DND-41 (cell line): ENCODE data around the gene URB1.
A peak's percentile ranks its signal among the peaks of the same experiment; 100 is the strongest.
"Not testable (repeated sequence)": the region's sequence is repeated elsewhere in the genome, so short reads cannot be mapped to it uniquely, and the experiment has no call there.

Experiments
- ATAC-seq: fragments of 200-7000 bp; cut with Tn5 transposase; 3 replicates; pipeline ENCODE4 v1.9.1; 2021; ENCODE audit warnings: low read depth; ENCODE audit not compliant: insufficient read depth
- DNase-seq: peaks from one replicate; pipeline ENCODE4 v3.0.0-alpha.2; 2020
- H2AFZ ChIP-seq: 2 replicates; pipeline ENCODE4 v1.6.0; 2012; ENCODE audit warnings: low read depth, low read length
- H3K27ac ChIP-seq: 2 replicates; pipeline ENCODE4 v1.5.1; 2012; ENCODE audit warnings: low read length, inconsistent platforms
- H3K27me3 ChIP-seq: fragments of 200-600 bp; sonication (generic); 2 replicates; pipeline ENCODE4 v1.6.0; 2012; ENCODE audit warnings: low read length, mild to moderate bottlenecking, inconsistent platforms; ENCODE audit not compliant: insufficient read depth, poor library complexity
- H3K36me3 ChIP-seq: 2 replicates; pipeline ENCODE4 v1.5.1; 2012; ENCODE audit warnings: low read length, inconsistent platforms; ENCODE audit not compliant: insufficient read depth
- H3K4me1 ChIP-seq: 2 replicates; pipeline ENCODE4 v1.5.1; 2012; ENCODE audit warnings: mild to moderate bottlenecking, low read length; ENCODE audit not compliant: insufficient read depth
- H3K4me2 ChIP-seq: 2 replicates; pipeline ENCODE4 v1.6.0; 2012; ENCODE audit warnings: mild to moderate bottlenecking, moderate library complexity, low read length, inconsistent platforms; ENCODE audit not compliant: insufficient read depth
- H3K4me3 ChIP-seq, 2 experiments: fragments of 200-600 bp in 1 of 2; shearing (Covaris generic) in 1 of 2; 2 replicates each; pipeline ENCODE4 v1.5.1; 2012 to 2016; ENCODE audit warnings: inconsistent platforms in 2 of 2, low read length in 2 of 2, mild to moderate bottlenecking in 2 of 2, low read depth in 1 of 2, moderate library complexity in 1 of 2
- H3K79me2 ChIP-seq: 2 replicates; pipeline ENCODE4 v1.6.0; 2012; ENCODE audit warnings: low read length, inconsistent platforms; ENCODE audit not compliant: insufficient read depth
- H3K9ac ChIP-seq: 2 replicates; pipeline ENCODE4 v1.6.0; 2012; ENCODE audit warnings: low read depth, mild to moderate bottlenecking, inconsistent platforms, low read length, moderate library complexity
- H3K9me3 ChIP-seq: 2 replicates; pipeline ENCODE4 v1.5.1; 2012; ENCODE audit warnings: low read length, moderate library complexity, mild to moderate bottlenecking, inconsistent platforms; ENCODE audit not compliant: insufficient read depth, severe bottlenecking
- H4K20me1 ChIP-seq: 2 replicates; pipeline ENCODE4 v1.6.0; 2012; ENCODE audit warnings: low read length; ENCODE audit not compliant: insufficient read depth
- CTCF ChIP-seq: IDR thresholded peaks from 2 replicates; pipeline ENCODE4 v1.5.1; 2012; ENCODE audit warnings: borderline replicate concordance, low read length, moderate library complexity, mild to moderate bottlenecking; ENCODE audit not compliant: poor library complexity, severe bottlenecking; ENCODE audit errors: extremely low read depth
- EZH2 ChIP-seq: IDR thresholded peaks from 3 replicates; pipeline ENCODE4 v1.6.1; 2012; ENCODE audit warnings: borderline replicate concordance, low read depth, mild to moderate bottlenecking, moderate library complexity, low read length, inconsistent platforms; ENCODE audit not compliant: severe bottlenecking

Gene URB1

GRCh38 chr21:32392880-32393676 lies at the start of gene URB1:
TSS of gene URB1 (minus strand) at chr21:32393012. CDS start at chr21:32392910, 102 bp downstream.
- peak within 1 kb of the TSS; percentile 89 for H2AFZ ChIP-seq
- H3K4me3 ChIP-seq: peak within 1 kb of the TSS; percentile 82 to 86
- H3K27me3 ChIP-seq: no peaks in the 10 kb centered on the region
- no peaks in the 10 kb centered on the region for H3K9me3 ChIP-seq
- ATAC-seq (peak; percentile 97), DNase-seq (peak; percentile 94)
- peak within 1 kb of the TSS; percentile 65 for H3K9ac ChIP-seq
- peaks cover 18% of the 10 kb centered on the region; the same call in 1 of the 2 replicates for H3K36me3 ChIP-seq
- H3K27ac ChIP-seq: peak within 1 kb of the TSS; percentile 61
- H3K4me2 ChIP-seq: peak within 1 kb of the TSS; percentile 96
- peaks cover 28% of the 10 kb centered on the region for H3K4me1 ChIP-seq
- peaks cover 44% of the 10 kb centered on the region for H3K79me2 ChIP-seq
- peaks cover 25% of the 10 kb centered on the region for H4K20me1 ChIP-seq
- TF ChIP-seq CTCF (no peak), EZH2 (no peak)

GRCh38 chr21:32437729-32438128 lies 44.9 kb upstream of the URB1 start:
- no peak for DNase-seq
- Histone ChIP-seq H3K4me3 (no peak overlapping the region), H3K9me3 (no peaks in the 10 kb centered on the region), H3K4me1 (no peaks in the 10 kb centered on the region), H3K4me2 (no peak overlapping the region), H3K27ac (no peak overlapping the region), H2AFZ (no peak overlapping the region), H3K9ac (no peak overlapping the region), H3K36me3 (no peaks in the 10 kb centered on the region), H4K20me1 (no peaks in the 10 kb centered on the region), H3K79me2 (no peaks in the 10 kb centered on the region), H3K27me3 (no peaks in the 10 kb centered on the region)
- TF ChIP-seq CTCF (no peak), EZH2 (no peak)
- no peak for ATAC-seq

DNA sequence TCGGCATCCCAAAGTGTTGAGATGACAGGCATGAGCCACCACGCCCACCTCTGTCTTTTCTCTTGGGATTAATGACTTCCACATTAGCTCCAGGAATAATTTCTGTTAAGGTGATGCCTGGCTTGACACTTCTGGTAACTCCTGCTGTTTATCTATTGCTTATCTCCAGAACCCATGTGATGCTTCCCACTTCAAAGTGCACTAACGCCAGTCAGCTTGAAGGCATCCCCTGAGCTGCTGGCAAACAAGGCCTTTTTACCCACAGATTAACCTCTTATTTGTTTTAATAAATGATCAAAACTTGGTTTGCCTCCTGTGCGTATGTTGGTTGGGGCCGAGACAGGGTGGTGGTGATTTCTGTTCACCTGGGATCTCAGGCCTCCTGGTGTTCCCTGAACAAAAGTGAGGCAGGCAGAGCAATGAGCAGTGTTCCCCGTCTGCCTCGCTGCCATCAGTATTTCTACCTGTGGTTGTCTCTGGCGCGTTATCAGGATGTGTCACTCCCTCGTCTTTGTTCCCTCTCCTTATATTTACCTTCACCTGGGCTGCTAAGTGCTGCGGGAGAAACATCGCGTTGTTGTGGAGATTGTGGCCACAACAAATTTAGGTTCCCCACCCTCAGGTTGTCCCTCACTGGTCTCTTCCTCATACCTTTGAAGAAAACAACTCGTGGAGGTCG lies 40.3 kb upstream of the URB1 start:
- H3K4me2 ChIP-seq, H3K4me1 ChIP-seq, H3K27me3 ChIP-seq, H3K27ac ChIP-seq, H3K79me2 ChIP-seq, H3K9ac ChIP-seq, H3K4me3 ChIP-seq, H3K9me3 ChIP-seq, ATAC-seq, H3K36me3 ChIP-seq, DNase-seq, H2AFZ ChIP-seq, H4K20me1 ChIP-seq: not testable (repeated sequence)

DNA sequence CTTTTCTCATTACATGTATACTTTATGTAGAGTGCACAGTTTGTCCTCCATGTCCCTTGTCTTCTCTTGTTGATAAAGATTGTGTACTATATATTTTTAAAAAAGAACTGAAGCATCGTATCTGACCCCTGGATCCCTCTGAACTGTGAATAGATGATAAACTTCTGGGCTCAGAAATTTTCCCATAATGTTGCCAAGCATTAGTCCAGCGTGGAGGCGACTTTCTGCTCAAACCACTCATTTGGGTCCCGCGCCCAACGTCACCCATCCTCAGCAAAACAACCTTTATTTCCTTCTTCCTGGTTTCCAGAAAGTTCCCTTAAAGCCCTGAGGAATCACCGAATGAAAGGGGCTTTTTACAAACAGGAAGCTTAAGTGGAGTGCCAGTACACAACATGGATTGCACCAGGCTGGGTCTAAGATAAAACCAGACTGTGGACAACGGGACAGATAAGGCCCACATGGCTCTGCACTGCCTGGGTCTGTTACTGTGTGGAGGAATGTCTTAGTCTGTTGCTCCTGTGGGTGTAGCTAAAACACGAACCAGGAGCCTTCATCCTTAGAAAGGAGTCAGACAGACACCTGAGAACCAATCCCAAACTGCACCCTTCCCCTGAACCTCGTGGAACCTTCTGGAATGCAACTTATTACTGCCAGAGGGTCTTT lies 35.3 kb upstream of the URB1 start:
- Histone ChIP-seq H3K27me3 (peaks cover 14% of the 10 kb centered on the region), H3K36me3 (no peaks in the 10 kb centered on the region), H3K9me3 (no peaks in the 10 kb centered on the region), H3K27ac (no peak overlapping the region), H3K9ac (no peak overlapping the region), H3K79me2 (no peaks in the 10 kb centered on the region), H3K4me3 (no peak overlapping the region), H2AFZ (no peak overlapping the region), H3K4me2 (no peak overlapping the region), H4K20me1 (no peaks in the 10 kb centered on the region), H3K4me1 (no peaks in the 10 kb centered on the region)
- TF ChIP-seq EZH2 (no peak), CTCF (no peak)
- ATAC-seq: no peak
- no peak for DNase-seq
